Measurements from ENCODE around the gene NPR2.

GRCh38 chr9:35844628-35845270 lies 53.4 kb downstream of the NPR2 start:
- TF ChIP-seq CTCF (optimal IDR thresholded peaks at IDR 0.05 in 1 of 3, IDR thresholded peaks at IDR 0.05 in 1 of 3, conservative IDR thresholded peaks at IDR 0.05 in 1 of 3; ENCODE audit: extremely low read depth in 1 of 3, insufficient read depth in 2 of 3, low read length in 3 of 3) (no peak), EZH2 (IDR thresholded peaks at IDR 0.05; ENCODE audit: low read length) (no peak)

Measured in keratinocyte (primary cell).